ENCODE results near the gene TAF6L.

GRCh38 chr11:62805076-62805892 is 34.1 kb downstream of the TAF6L start, which contains the start of gene NXF1:
- TF ChIP-seq, protein P1, sequence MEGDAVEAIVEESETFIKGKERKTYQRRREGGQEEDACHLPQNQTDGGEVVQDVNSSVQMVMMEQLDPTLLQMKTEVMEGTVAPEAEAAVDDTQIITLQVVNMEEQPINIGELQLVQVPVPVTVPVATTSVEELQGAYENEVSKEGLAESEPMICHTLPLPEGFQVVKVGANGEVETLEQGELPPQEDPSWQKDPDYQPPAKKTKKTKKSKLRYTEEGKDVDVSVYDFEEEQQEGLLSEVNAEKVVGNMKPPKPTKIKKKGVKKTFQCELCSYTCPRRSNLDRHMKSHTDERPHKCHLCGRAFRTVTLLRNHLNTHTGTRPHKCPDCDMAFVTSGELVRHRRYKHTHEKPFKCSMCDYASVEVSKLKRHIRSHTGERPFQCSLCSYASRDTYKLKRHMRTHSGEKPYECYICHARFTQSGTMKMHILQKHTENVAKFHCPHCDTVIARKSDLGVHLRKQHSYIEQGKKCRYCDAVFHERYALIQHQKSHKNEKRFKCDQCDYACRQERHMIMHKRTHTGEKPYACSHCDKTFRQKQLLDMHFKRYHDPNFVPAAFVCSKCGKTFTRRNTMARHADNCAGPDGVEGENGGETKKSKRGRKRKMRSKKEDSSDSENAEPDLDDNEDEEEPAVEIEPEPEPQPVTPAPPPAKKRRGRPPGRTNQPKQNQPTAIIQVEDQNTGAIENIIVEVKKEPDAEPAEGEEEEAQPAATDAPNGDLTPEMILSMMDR (IDR thresholded peaks at IDR 0.05), result peak in 4 of 6 experiments; percentile 24 to 41 (median 38)
- peak; percentile 100 for TF ChIP-seq POLR2A (IDR thresholded peaks at IDR 0.05)
